ENCODE data around the gene MPIG6B. TPM values are rescaled to one million over a fixed set of nuclear protein-coding genes. Genes with fewer than 3 reads are reported as not detected.

Gene MPIG6B
- total RNA-seq, 1 donor from 2014 or later: not detected

DNA sequence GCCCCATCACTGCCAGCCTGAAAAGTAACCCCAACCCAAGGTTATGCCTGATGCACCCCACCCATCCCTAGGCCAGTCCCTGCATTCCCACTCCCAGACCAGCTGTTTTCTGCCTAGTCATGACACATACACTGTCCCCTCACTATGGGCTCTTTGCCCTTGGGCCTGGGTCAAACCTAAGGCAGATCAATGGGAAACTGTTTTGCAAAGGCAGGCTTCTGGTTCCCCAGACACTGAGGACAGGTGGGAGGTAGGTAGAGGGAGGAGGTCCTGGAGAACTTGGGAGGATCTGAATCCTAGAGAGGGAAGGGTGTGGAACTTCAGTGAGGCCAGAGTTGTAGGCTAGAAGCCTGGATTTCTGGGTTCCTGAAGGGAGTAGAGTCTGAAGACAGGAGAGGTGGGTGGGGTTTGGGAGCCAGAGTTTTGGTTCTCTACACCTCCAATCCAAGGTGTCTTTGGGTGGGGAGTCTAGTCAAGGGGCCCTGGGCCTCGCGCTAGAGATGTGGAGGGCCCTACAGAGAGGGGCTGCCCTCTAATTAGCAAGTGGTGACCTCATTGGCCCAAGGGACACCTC, 11.2 kb downstream of the MPIG6B start:
- Mint-ChIP-seq H3K9me3 (ENCODE audit: low read depth) (no peaks in the 10 kb centered on the region), H3K27me3 (ENCODE audit: low read depth) (no peaks in the 10 kb centered on the region), H3K4me1 (ENCODE audit: low read depth) (peaks cover 65% of the 10 kb centered on the region), H3K4me3 (ENCODE audit: unreplicated experiment) (peak overlapping the region; percentile 100), H3K27ac (ENCODE audit: unreplicated experiment) (peak overlapping the region; percentile 97), H3K36me3 (ENCODE audit: low read depth) (peaks cover 23% of the 10 kb centered on the region)
- TF ChIP-seq, protein P1, sequence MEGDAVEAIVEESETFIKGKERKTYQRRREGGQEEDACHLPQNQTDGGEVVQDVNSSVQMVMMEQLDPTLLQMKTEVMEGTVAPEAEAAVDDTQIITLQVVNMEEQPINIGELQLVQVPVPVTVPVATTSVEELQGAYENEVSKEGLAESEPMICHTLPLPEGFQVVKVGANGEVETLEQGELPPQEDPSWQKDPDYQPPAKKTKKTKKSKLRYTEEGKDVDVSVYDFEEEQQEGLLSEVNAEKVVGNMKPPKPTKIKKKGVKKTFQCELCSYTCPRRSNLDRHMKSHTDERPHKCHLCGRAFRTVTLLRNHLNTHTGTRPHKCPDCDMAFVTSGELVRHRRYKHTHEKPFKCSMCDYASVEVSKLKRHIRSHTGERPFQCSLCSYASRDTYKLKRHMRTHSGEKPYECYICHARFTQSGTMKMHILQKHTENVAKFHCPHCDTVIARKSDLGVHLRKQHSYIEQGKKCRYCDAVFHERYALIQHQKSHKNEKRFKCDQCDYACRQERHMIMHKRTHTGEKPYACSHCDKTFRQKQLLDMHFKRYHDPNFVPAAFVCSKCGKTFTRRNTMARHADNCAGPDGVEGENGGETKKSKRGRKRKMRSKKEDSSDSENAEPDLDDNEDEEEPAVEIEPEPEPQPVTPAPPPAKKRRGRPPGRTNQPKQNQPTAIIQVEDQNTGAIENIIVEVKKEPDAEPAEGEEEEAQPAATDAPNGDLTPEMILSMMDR (IDR thresholded peaks at IDR 0.05): no peak
- DNase-seq (ENCODE audit: low spot score): no peak

DNA sequence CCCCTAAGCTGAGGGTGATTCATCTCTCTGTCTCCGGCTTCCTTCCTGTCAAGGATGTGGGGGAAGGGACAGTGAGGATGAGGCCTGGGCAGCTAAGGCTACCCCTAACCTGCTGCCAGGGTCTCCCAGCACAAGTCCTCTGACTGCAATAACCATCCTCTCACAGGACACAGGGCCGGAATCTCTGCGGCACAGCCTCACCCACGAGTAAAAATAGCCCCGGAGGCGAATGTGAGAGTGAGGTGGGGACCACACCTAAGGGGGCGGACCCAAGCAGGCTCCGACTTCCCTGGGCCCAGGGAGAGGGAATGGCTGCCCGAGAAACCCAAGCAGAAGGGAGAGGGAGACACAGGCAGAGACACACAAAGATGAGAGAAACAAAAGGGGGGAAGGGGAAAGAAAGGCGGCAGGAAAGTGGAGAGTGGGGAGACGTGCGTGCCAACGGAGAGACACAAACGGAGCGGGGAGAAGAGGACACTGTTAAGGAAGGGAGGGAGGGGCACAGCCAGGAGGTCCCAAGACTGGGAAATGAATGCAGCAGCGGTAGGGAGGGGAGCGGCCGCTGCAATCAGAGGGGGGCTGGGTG, 11.7 kb downstream of the MPIG6B start:
- DNase-seq (ENCODE audit: low spot score): no peak
- Mint-ChIP-seq H3K4me1 (ENCODE audit: low read depth) (peaks cover 68% of the 10 kb centered on the region), H3K36me3 (ENCODE audit: low read depth) (peaks cover 23% of the 10 kb centered on the region), H3K27me3 (ENCODE audit: low read depth) (no peaks in the 10 kb centered on the region), H3K27ac (ENCODE audit: unreplicated experiment) (peak overlapping the region; percentile 97), H3K9me3 (ENCODE audit: low read depth) (no peaks in the 10 kb centered on the region), H3K4me3 (ENCODE audit: unreplicated experiment) (peak overlapping the region; percentile 100)
- TF ChIP-seq, protein P1 (IDR thresholded peaks at IDR 0.05): peak; percentile 7

DNA sequence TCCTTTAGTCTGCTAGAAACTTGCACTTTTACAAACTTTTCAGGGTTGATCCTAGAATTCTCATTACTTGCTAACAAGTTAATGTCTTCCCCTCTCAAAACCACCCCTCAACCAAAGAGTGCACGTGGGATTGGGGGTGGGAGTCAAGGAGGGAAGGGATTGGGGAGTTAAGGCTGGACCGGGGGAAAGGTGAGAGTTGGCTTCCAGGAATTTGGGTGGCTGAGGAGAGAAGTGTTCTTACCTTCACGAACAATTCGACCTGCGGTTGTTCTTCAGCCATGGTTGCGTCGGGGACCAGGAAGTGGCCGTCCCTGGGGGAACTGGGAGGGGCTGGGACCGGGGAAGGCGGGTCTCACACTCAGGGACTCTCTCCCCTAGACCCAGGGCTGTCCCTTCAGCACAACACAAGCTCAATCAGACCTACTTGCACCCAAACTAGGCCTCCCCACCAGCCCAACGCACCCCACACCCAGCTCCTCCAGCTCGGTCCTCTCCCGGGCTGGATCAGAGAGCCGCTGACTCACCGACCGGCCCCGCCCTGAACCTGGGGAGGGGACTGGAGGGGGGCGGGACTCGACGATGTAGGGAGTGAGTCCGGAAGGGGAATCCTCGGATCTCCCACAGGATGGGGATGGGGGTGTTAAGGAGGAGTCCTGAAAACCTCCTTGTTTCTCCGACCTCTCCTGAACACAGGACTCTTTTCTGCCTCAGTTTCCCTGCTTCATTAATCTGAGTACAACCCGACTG, 13.0 kb downstream of the MPIG6B start, which contains the start of gene CLIC1:
Gene CLIC1, minus strand, starts transcription at position 510 of the 747 bp plus-strand sequence. Its CDS starts 230 bp downstream, at position 280.
- Mint-ChIP-seq H3K4me1 (ENCODE audit: low read depth) (peaks cover 64% of the 10 kb centered on the region), H3K9me3 (ENCODE audit: low read depth) (no peaks in the 10 kb centered on the region), H3K27me3 (ENCODE audit: low read depth) (no peaks in the 10 kb centered on the region), H3K27ac (ENCODE audit: unreplicated experiment) (peak within 1 kb of the TSS; percentile 97), H3K36me3 (ENCODE audit: low read depth) (peaks cover 23% of the 10 kb centered on the region), H3K4me3 (ENCODE audit: unreplicated experiment) (peak within 1 kb of the TSS; percentile 100)
- DNase-seq (ENCODE audit: low spot score): no peak
- TF ChIP-seq, protein P1 (IDR thresholded peaks at IDR 0.05): no peak

- Mint-ChIP-seq H3K4me3 (ENCODE audit: unreplicated experiment) (peak overlapping the region; percentile 100), H3K27ac (ENCODE audit: unreplicated experiment) (peak overlapping the region; percentile 97), H3K9me3 (ENCODE audit: low read depth) (no peaks in the 10 kb centered on the region), H3K27me3 (ENCODE audit: low read depth) (no peaks in the 10 kb centered on the region), H3K36me3 (ENCODE audit: low read depth) (peaks cover 20% of the 10 kb centered on the region), H3K4me1 (ENCODE audit: low read depth) (peaks cover 61% of the 10 kb centered on the region)
- TF ChIP-seq, protein P1 (IDR thresholded peaks at IDR 0.05): no peak
- DNase-seq (ENCODE audit: low spot score): no peak
These were observed 13.7 kb downstream of the MPIG6B start for GRCh38 chr6:31736768-31737314.

DNA sequence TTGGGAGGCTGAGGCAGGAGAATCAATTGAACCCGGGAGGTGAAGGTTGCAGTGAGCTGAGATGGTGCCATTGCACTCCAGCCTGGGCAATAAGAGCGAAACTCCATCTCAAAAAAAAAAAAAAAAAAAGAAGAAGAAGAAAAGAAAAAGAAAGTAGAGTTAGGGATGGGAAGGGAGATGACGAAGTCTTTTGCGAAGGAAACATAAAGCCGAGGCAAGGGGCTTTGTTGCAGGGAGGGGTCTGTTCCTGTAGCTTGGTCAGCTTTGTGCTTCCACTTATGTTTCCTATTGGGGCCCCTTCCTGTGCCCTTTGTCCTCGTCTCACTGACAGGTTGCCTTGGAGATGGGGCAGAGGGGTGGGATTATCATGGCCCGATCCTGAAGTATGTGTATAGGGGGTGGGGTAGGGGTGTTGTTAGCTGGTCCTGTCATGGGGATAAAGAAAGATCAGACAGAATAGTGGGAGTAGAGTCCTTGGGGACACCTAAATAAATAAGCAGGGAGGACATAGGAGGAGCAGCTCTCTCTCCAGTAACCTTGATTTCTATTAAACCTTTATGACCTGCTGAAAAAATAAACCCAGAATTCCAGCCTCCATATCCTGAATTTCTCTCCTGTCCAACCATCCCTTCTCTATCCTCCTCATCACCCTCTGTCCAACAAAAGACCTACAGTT, 14.3 kb downstream of the MPIG6B start:
- no peaks in the 10 kb centered on the region for H3K27me3 Mint-ChIP-seq (ENCODE audit: low read depth)
- peaks cover 16% of the 10 kb centered on the region for H3K36me3 Mint-ChIP-seq (ENCODE audit: low read depth)
- H3K9me3 Mint-ChIP-seq (ENCODE audit: low read depth): no peaks in the 10 kb centered on the region
- TF ChIP-seq, protein P1 (IDR thresholded peaks at IDR 0.05): no peak
- peaks cover 57% of the 10 kb centered on the region for H3K4me1 Mint-ChIP-seq (ENCODE audit: low read depth)
- H3K27ac Mint-ChIP-seq (ENCODE audit: unreplicated experiment): peak overlapping the region; percentile 97
- H3K4me3 Mint-ChIP-seq (ENCODE audit: unreplicated experiment): peak overlapping the region; percentile 100
- DNase-seq (ENCODE audit: low spot score): no peak
